Lower leg skin (tissue), 4 donors: ENCODE data around the gene THSD4. TPM values are rescaled to one million over a fixed set of nuclear protein-coding genes. Genes with fewer than 3 reads are reported as not detected.

Experiments used
- DNase-seq, 2 donors: peaks; one replicate each; pipeline ENCODE4 v3.0.0-alpha.2; 2019; ENCODE audit warnings: low spot score in 2 of 2
- H3K4me3 ChIP-seq: fragments of 200-600 bp; sonication (generic); 2 replicates; pipeline ENCODE4 v1.5.1; 2017; ENCODE audit warnings: mild to moderate bottlenecking, low read depth; ENCODE audit not compliant: poor library complexity, severe bottlenecking
- POLR2A ChIP-seq, 2 donors: fragments of 450-650 bp; IDR thresholded peaks; one replicate each; pipeline ENCODE4 v1.6.1; 2016 to 2017; ENCODE audit warnings: antibody characterized with exemption in 2 of 2, mild to moderate bottlenecking in 1 of 2, moderate library complexity in 1 of 2
- WGBS, 2 donors: methylation state at CpG; one replicate each; pipeline ENCODE4 v1.1.5; 2018; 5-methylcytosine and 5-hydroxymethylcytosine counted together
- intact Hi-C: fragments of 100-400 bp; cut with DNase I; formaldehyde crosslinking; loops from one replicate; pipeline ENCODE4 v1.15.0; 2023; ENCODE audit warnings: low total_unique reads
- total RNA-seq, 4 donors: library from RNA; depleted of rRNA; stranded (reverse); fragments of >200 nt; gene quantifications; one replicate each; pipeline ENCODE4 v1.1.0, GENCODE V29; 2016
- TF ChIP-seq, protein P1 (sequence below), 3 donors: fragments of 450-650 bp; IDR thresholded peaks; one replicate each; pipeline ENCODE4 v1.5.1; 2016; ENCODE audit warnings: antibody characterized with exemption in 3 of 3, mild to moderate bottlenecking in 3 of 3, moderate library complexity in 2 of 3

THSD4 gene
- total RNA-seq, 4 donors from 2014 or later = 9.3 to 39.2 (median 32.8) TPM

DNA sequence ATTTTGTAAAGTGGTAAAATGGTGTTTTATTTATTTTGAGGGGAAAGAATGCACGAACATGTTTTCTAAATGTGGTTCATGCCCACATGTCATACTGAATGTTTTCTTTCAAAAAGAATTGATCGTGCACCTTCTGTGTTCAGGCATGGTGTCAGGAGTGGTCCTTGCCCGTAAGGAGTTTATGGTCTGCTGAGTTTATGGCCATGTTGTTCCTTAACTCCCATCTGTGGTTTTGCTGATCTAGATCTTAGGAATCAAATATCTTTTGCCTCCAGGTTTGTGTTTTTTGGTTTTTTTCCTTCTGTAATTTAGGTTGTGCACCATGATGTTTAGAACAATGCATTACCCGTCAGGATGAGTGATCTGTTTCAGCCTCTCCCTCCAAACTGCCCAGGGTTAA lies 390.7 kb downstream of the THSD4 start:
- 59 to 62% methylated on average over 4 of the region's 4 CpGs for WGBS, 2 donors
- DNase-seq = no peak
- H3K4me3 ChIP-seq = no peak overlapping the region
- TF ChIP-seq, protein P1, sequence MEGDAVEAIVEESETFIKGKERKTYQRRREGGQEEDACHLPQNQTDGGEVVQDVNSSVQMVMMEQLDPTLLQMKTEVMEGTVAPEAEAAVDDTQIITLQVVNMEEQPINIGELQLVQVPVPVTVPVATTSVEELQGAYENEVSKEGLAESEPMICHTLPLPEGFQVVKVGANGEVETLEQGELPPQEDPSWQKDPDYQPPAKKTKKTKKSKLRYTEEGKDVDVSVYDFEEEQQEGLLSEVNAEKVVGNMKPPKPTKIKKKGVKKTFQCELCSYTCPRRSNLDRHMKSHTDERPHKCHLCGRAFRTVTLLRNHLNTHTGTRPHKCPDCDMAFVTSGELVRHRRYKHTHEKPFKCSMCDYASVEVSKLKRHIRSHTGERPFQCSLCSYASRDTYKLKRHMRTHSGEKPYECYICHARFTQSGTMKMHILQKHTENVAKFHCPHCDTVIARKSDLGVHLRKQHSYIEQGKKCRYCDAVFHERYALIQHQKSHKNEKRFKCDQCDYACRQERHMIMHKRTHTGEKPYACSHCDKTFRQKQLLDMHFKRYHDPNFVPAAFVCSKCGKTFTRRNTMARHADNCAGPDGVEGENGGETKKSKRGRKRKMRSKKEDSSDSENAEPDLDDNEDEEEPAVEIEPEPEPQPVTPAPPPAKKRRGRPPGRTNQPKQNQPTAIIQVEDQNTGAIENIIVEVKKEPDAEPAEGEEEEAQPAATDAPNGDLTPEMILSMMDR (IDR thresholded peaks at IDR 0.05) = no peak
- no peak for TF ChIP-seq POLR2A (IDR thresholded peaks at IDR 0.05)
- intact Hi-C loops = no loop called here

DNA sequence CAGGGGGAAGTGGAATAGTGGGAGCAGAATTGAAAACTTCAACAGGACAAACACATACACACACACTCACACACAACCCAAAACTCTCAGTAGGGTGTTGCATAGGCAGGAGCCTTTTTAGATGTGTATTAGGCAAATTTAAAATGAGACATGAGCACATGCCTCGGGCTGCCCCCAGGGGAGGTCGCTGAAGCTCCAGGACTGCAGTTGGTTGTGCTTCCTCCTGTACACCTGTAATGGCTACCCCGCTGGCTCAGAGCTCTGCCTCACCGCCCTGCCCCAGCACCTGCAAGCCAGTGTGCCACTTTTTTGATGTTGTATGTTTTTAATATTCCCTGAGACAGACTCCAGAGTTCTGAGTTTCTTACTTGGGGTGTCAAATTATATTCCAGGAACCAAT lies 391.7 kb downstream of the THSD4 start:
- no peak for DNase-seq
- intact Hi-C loops = no loop called here
- 65 to 69% methylated on average over 4 of the region's 4 CpGs for WGBS, 2 donors
- no peak overlapping the region for H3K4me3 ChIP-seq
- TF ChIP-seq, protein P1 (IDR thresholded peaks at IDR 0.05) = no peak
- TF ChIP-seq POLR2A (IDR thresholded peaks at IDR 0.05) = no peak

DNA sequence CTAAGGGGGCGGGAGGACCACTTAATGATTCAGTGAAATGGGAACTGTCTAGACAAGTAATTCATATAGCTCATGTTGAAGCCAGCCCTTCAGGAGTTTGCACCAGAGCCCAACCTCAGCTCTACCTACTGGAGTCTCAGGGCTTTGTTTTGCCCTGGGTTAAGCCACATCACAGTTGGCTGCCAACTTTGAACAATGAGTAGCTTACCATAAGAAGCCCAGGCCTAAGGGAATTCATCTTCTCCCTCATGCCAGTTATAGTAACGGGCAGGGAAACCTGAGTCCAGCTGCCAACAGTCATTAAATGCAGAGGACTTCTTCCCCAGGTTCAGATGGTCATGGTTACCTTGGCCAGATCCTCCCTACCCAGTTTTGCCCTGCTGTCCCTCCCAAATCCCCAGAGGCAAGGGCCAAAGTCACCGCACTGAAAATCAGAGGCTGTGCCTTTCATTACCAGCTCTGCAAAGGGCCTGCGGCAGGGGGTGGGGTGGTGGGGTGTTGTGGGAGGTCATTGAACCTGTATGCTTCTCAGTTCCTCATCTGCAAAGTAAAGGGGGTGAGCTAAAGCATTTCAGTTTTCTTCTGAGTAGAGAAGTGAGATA lies 392.9 kb downstream of the THSD4 start:
- WGBS, 2 donors = 46 to 59% methylated on average over 4 of the region's 4 CpGs
- TF ChIP-seq, protein P1 (IDR thresholded peaks at IDR 0.05) = no peak
- intact Hi-C loops = no loop called here
- no peak overlapping the region for H3K4me3 ChIP-seq
- DNase-seq = no peak

DNA sequence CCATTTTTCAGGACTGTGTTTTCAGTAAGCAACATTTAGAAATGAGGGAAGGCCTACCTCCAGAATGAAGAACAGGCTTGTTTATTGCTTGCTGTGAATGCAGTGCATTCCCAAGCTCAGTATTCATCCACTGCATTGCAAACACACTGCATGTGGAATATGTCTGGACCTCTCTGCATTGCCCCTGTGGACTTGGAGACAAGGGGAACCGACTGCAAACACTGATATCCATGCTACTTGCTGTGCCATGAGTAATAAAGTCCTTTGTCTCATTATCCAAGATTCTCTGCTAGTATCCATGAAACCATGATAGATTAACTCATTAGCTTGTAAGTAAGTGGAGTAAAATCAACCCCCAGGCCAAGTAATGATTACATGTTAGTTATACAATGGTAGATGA lies 393.9 kb downstream of the THSD4 start:
- no peak overlapping the region for H3K4me3 ChIP-seq
- DNase-seq = no peak
- TF ChIP-seq POLR2A (IDR thresholded peaks at IDR 0.05) = no peak
- TF ChIP-seq, protein P1 (IDR thresholded peaks at IDR 0.05) = no peak
- WGBS, 2 donors = 28 to 47% methylated on average over 1 of the region's 1 CpG
- intact Hi-C loops = no loop called here

DNA sequence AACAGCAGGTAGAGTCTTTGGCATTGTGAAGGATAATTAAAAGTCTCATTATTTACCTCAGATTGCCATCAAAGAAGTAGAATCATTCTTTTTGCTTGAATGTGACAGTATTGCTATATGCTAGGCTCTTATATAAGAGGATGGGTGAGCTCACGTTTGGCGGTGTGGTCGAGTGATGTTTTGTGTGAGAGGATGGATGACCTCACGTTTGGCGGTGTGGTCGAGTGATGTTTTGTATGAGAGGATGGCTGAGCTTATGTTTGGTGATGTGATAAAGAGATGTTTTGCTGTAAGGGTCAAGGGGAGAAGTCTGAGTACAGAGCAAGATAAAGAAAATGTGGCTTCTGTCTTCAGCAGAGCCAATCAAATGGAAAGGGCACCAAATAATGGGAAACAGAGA lies 395.5 kb downstream of the THSD4 start:
- H3K4me3 ChIP-seq = no peak overlapping the region
- no peak for DNase-seq
- no peak for TF ChIP-seq POLR2A (IDR thresholded peaks at IDR 0.05)
- TF ChIP-seq, protein P1 (IDR thresholded peaks at IDR 0.05) = no peak
- intact Hi-C loops = no loop called here
- WGBS, 2 donors = 88 to 89% methylated on average over 6 of the region's 6 CpGs
